H1 (cell line): Measurements from ENCODE around the gene PCDH9. TPM values are rescaled to one million over a fixed set of nuclear protein-coding genes. Genes with fewer than 3 reads are reported as not detected.

Source experiments
- CBX8 ChIP-seq: fragments of 300-800, 300-1000 bp; sonication (generic); IDR thresholded peaks from 2 replicates; pipeline ENCODE4 v1.7.1; 2016; ENCODE audit warnings: low read depth, low read length, borderline replicate concordance
- CEBPB ChIP-seq: IDR thresholded peaks from 2 replicates; pipeline ENCODE4 v1.6.1; 2012; ENCODE audit warnings: low read depth, low read length
- EZH2 ChIP-seq: fragments of 200-600 bp; sonication (generic); IDR thresholded peaks from 2 replicates; pipeline ENCODE4 v1.7.1; 2012; ENCODE audit warnings: low read depth, mild to moderate bottlenecking, moderate library complexity, low read length, inconsistent platforms; ENCODE audit not compliant: severe bottlenecking
- JUN ChIP-seq: IDR thresholded peaks from 2 replicates; pipeline ENCODE4 v1.6.1; 2011; ENCODE audit warnings: low read depth, mild to moderate bottlenecking, improper control_type of control experiment, low read length
- SRF ChIP-seq: IDR thresholded peaks from 2 replicates; pipeline ENCODE4 v1.6.1; 2011; ENCODE audit warnings: mild to moderate bottlenecking, low read depth, low read length, moderate library complexity
- polyA plus RNA-seq, 7 experiments: library from polyadenylated mRNA; depleted of rRNA in 3 of 7; stranded (reverse) in 5 of 7; unstranded in 2 of 7; fragments of >200 nt in 5 of 7; fragments of 200-250 nt in 2 of 7; gene quantifications; 1 replicate in 5 of 7; 2 replicates in 1 of 7; 4 replicates in 1 of 7; pipeline versions ENCODE4 v1.2.1 to v1.2.3, GENCODE V29; 2011 to 2013; ENCODE audit warnings: missing spikeins in 2 of 7, mixed read lengths in 2 of 7
- total RNA-seq: library from RNA; stranded (reverse); fragmentation: NEBNext Ultra II Directional; extraction: Animal tissue kit (Norgen Biotek cat#: 25700); gene quantifications from 2 replicates; pipeline ENCODE4 v1.2.1, GENCODE V29; 2021

The PCDH9 gene
- total and polyA plus RNA-seq, 2 of the 8 experiments (the other 6 are each of a cell fraction or from before 2014, with no cell fraction given), result 0.12 to 0.60 TPM

- no peak for TF ChIP-seq JUN
- no peak for TF ChIP-seq CEBPB
- TF ChIP-seq EZH2, result no peak
- TF ChIP-seq CBX8, result no peak
- TF ChIP-seq SRF, result no peak
These were observed 136.1 kb downstream of the PCDH9 start (continued) for GRCh38 chr13:67094078-67094477.
